ENCODE measurements around the gene KCNAB2. TPM values are rescaled to one million over a fixed set of nuclear protein-coding genes. Genes with fewer than 3 reads are reported as not detected.
A peak's percentile ranks its signal among the peaks of the same experiment; 100 is the strongest.

Gene KCNAB2
- total RNA-seq, 6 experiments from 2014 or later, result 4.4 to 14.8 (median 6.9) TPM

GRCh38 chr1:6040861-6041415 lies 4.8 kb upstream of the KCNAB2 start:
- H3K4me3 ChIP-seq, result no peak overlapping the region
- no peak overlapping the region for H3K27ac ChIP-seq
- 64% methylated on average over 8 of the region's 22 CpGs for WGBS (ENCODE audit: insufficient coverage, low coverage, low lambda C conversion rate, missing lambda C conversion rate)
- no peak for ATAC-seq
- H3K36me3 ChIP-seq, result no peaks in the 10 kb centered on the region
- no peak for DNase-seq
- no peak for TF ChIP-seq POLR2A (IDR thresholded peaks at IDR 0.05)
- no peak for TF ChIP-seq CTCF (IDR thresholded peaks at IDR 0.05)
- H3K27me3 ChIP-seq, result no peaks in the 10 kb centered on the region
- H3K9me3 ChIP-seq, result no peaks in the 10 kb centered on the region
- intact Hi-C loops (cut with DNase I), result no loop called here
- no peaks in the 10 kb centered on the region for H3K4me1 ChIP-seq

GRCh38 chr1:6041432-6042062 lies 4.1 kb upstream of the KCNAB2 start:
- intact Hi-C loops (cut with DNase I), result no loop called here
- 64% methylated on average over 7 of the region's 20 CpGs for WGBS (ENCODE audit: insufficient coverage, low coverage, low lambda C conversion rate, missing lambda C conversion rate)
- ATAC-seq (peak in 3 of 4 donors; percentile 37 to 56 (median 40)), DNase-seq (no peak)
- H3K9me3 ChIP-seq, result no peaks in the 10 kb centered on the region
- TF ChIP-seq POLR2A (IDR thresholded peaks at IDR 0.05) (no peak), CTCF (IDR thresholded peaks at IDR 0.05) (peak in 3 of 4 donors; percentile 33 to 41 (median 36))
- H3K36me3 ChIP-seq, result no peaks in the 10 kb centered on the region
- no peak overlapping the region for H3K4me3 ChIP-seq
- H3K27me3 ChIP-seq, result no peaks in the 10 kb centered on the region
- H3K4me1 ChIP-seq, result no peaks in the 10 kb centered on the region
- H3K27ac ChIP-seq, result no peak overlapping the region

- Histone ChIP-seq H3K27me3 (no peaks in the 10 kb centered on the region), H3K4me1 (no peaks in the 10 kb centered on the region), H3K36me3 (no peaks in the 10 kb centered on the region), H3K9me3 (no peaks in the 10 kb centered on the region), H3K4me3 (no peak overlapping the region), H3K27ac (no peak overlapping the region)
- no peak for ATAC-seq
- TF ChIP-seq CTCF (IDR thresholded peaks at IDR 0.05), result no peak
- no peak for TF ChIP-seq POLR2A (IDR thresholded peaks at IDR 0.05)
- intact Hi-C loops (cut with DNase I), result no loop called here
- no CpG with 5 or more reads among the region's 5 CpGs for WGBS (ENCODE audit: insufficient coverage, low coverage, low lambda C conversion rate, missing lambda C conversion rate)
- no peak for DNase-seq
Measured at GRCh38 chr1:6043561-6043960, 2.1 kb upstream of the KCNAB2 start.

- TF ChIP-seq CTCF (IDR thresholded peaks at IDR 0.05), result no peak
- no peak for TF ChIP-seq POLR2A (IDR thresholded peaks at IDR 0.05)
- no peak overlapping the region for H3K4me3 ChIP-seq
- H3K4me1 ChIP-seq, result no peaks in the 10 kb centered on the region
- no peaks in the 10 kb centered on the region for H3K36me3 ChIP-seq
- H3K27ac ChIP-seq, result no peak overlapping the region
- no peaks in the 10 kb centered on the region for H3K9me3 ChIP-seq
- 46% methylated on average over 4 of the region's 11 CpGs for WGBS (ENCODE audit: insufficient coverage, low coverage, low lambda C conversion rate, missing lambda C conversion rate)
- no peaks in the 10 kb centered on the region for H3K27me3 ChIP-seq
- DNase-seq (no peak), ATAC-seq (no peak)
- intact Hi-C loops (cut with DNase I), result no loop called here
Measured at GRCh38 chr1:6044481-6045109, 1.1 kb upstream of the KCNAB2 start.

All from right lobe of liver (tissue), 6 donors.